HG03103 (cell line): ENCODE data around the gene TMTC2.
"Not testable (repeated sequence)": the region's sequence is repeated elsewhere in the genome, so short reads cannot be mapped to it uniquely, and the experiment has no call there.

Experiments
- ATAC-seq: cut with Tn5 transposase; IDR thresholded peaks from one replicate; pipeline ENCODE4 v1.9.1; 2021; ENCODE audit warnings: low read depth; ENCODE audit not compliant: unreplicated experiment

The TMTC2 gene

DNA sequence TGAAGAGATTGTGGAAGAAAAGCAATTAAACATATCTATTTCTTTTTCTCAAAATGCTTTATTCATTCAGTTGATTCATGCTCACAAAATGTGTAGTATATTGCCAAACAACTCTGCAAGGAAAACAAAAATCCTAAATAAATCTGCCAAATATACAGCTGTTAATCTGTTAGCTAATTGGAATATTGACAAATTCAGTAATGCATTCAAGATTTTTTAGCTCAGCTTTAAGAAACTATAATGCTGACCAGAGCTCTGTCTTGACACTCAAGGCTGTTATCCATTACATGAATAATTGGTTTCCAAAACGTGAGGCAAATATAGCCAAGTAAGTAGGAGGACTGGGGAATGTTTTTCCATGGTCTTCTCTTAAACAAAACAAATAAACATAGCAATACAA, 146.8 kb downstream of the TMTC2 start:
- no peak for ATAC-seq

GRCh38 chr12:82835217-82835616, 148.5 kb downstream of the TMTC2 start:
- ATAC-seq: no peak

DNA sequence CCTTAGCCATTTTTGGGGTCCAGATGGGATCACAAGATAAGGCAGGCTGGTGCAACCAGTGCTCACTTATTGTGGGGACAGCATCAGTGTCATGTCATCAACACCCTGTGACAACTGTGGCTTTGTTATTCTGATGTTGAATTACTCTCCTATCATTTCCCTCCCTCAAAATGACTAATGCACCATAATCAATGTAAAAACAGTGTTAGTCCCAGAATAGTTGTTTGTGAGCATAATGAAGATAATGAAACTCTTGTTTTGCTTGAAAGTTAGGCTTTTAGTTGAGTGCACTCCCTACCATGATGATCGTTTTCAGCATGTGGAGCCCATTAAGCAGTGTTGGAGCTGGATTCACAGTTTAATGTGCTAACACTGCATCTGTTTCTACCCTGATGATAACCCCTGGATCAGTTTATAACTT, 151.4 kb downstream of the TMTC2 start:
- no peak for ATAC-seq

DNA sequence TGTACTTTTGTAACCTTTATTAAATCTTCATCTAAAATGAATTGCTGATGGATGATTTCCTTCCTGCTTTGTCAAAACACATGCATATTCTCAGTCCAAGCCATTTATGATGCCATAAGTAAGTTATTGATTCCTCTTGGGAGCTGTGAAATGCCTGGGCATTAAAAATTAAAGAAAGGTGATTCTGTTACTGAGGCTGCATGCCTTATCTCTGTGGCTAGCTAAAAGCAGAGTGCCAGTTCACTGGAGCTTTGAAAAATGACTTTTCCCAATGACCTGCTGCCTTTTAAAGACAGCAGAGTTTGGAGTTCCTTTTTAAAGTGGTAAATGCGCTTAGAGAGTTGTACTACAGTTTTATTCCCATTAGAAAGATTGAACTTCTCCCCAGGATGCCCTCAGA, 152.1 kb downstream of the TMTC2 start:
- ATAC-seq: no peak

DNA sequence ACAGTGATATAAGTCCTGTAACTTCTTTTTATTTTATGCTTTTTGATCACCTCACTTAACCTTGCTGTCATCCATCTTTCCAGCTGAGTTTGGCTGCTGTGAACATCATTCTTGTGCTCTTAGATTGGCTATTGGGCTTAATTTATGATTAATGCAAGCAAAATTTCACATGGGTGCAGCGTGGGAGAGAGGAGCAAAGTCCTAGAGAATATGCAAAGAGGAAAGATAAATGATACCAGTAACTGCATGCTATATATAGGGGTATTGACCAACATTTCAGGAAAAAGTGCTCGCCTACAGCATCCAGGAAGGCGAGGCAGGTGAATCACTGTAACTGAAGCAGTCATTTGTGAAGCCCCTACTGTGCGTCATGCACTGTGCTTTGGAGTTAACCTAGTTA, 153.1 kb downstream of the TMTC2 start:
- ATAC-seq: no peak

- no peak for ATAC-seq
These were observed 154.8 kb downstream of the TMTC2 start for GRCh38 chr12:82841487-82841904.

GRCh38 chr12:82842480-82842879, 155.8 kb downstream of the TMTC2 start:
- no peak for ATAC-seq

DNA sequence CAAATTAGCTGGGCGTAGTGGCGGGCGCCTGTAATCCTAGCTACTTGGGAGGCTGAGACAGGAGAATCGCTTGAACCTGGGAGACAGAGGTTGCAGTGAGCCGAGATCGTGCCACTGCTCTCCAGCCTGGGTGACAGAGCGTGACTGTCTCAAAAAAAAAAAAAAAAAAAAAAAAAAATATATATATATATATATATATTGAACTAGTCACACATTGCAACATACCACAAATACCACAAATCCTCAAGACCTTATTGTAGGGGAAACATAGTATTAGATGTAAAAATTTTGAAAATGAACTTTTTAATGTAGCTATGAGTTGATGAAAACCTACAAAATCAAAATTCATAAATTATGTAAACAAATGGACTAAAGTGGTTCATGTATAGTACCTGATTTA, 158.4 kb downstream of the TMTC2 start:
- ATAC-seq: not testable (repeated sequence)

DNA sequence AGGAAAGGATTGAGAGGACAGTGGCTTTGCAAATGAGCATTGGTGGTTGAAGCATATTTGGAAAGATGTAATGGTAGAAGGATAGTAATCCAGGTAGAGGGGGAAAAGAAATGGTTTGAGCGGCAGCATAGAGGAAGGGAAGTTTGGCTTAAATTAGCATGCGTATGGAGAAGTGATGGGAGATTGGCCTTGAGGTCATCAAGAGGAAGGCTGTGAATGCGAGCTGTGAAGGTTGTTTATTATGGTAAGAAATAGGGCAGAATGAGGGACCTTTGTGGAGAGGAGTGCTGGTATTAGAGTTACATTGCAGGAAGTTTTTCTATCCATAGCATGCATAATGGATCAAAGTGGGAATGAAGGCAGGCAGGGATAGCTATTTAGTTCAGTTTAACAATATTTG, 162.1 kb downstream of the TMTC2 start:
- ATAC-seq: no peak

- ATAC-seq: no peak
These were observed 165.8 kb downstream of the TMTC2 start for GRCh38 chr12:82852529-82852928.

- ATAC-seq: no peak
These were observed 169.2 kb downstream of the TMTC2 start for GRCh38 chr12:82855872-82856271.

DNA sequence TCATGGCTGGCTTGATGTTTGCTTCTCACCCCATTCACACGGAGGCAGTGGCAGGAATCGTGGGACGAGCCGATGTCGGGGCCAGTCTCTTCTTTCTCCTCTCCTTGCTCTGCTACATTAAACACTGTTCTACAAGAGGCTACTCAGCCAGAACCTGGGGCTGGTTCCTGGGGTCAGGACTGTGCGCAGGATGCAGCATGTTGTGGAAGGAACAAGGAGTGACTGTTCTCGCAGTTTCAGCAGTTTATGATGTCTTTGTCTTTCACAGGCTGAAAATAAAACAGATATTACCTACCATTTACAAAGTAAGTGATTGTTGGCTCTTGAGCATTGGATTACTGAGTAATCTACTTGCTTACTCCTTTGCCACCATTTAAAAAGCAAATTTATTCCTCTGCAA, 170.6 kb downstream of the TMTC2 start:
- ATAC-seq: no peak

GRCh38 chr12:82857911-82858533, 171.3 kb downstream of the TMTC2 start:
- no peak for ATAC-seq

GRCh38 chr12:82858534-82858917, 171.8 kb downstream of the TMTC2 start:
- ATAC-seq: no peak

GRCh38 chr12:82862069-82862841, 175.5 kb downstream of the TMTC2 start:
- no peak for ATAC-seq

GRCh38 chr12:82862876-82863649, 176.4 kb downstream of the TMTC2 start:
- no peak for ATAC-seq

- ATAC-seq: no peak
These were observed 179.6 kb downstream of the TMTC2 start for GRCh38 chr12:82866227-82866775.

GRCh38 chr12:82866946-82867345, 180.2 kb downstream of the TMTC2 start:
- no peak for ATAC-seq

DNA sequence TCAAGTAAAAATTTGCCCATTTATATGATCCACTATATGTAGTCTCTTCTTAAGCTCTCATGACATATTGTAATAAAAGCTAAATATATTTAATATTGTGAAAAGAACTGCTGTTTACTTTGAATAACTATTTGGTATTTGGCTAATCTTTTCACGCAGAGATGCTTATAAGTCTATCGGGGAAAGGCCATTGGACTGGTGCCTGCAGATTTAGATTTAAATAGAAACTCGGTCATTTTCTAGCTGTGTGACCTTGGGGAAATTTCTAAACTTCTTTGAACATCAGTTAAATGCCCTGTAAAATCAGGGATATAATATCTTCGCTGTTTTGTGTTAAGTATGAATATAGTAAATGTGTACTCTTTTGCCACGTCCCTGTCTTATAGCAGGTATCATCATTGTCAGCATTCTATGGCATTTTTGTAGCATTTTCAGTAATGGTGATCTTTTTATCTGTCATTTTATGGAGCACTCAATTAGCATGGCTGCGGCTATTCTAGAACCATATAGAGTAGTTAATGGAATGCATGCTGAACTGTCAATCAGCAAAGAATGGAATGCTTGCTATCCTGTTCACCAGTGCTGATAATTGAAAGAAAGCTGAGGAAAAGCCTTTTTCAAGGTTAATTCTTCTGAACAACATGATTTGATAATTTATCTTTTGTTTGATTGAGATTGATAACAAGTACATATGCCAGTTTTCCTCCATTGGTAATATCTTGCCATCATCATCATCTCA, 181.2 kb downstream of the TMTC2 start:
- no peak for ATAC-seq

DNA sequence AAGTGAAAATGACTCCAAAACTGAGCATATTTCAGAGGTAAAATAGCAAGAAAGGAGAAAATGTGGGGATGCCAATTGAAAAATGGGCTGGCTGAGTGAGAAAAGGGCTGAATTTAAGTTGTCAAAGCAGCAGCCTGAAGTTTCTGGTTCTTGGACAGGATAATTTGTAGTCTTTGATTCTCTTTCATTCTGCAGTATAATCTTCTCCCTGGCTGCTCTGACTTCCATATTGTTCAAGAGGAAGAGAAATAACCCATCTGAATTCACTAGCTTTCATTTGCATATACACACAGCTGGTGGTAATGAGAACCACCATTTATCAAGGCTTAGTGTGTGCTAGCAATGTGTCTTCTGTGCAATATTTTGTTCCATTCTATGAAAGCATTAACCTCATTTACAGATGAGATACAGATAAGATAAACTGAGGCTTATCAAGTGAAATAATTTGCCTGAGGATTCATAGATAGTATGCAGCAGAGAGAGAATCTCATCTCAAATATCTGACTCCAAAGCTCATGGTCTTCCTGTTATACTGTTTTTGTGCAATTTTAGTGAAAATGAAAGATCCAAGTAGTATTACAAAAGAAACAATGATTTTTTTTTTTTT, 184.2 kb downstream of the TMTC2 start:
- ATAC-seq: no peak
